ENCODE data around the gene PSD. TPM values are rescaled to one million over a fixed set of nuclear protein-coding genes. Genes with fewer than 3 reads are reported as not detected.
A peak's percentile ranks its signal among the peaks of the same experiment; 100 is the strongest.

PSD gene
- total and polyA plus RNA-seq, 2 donors (not counting 1 experiment from before 2014, with no cell fraction given): 0.07 to 5.3 TPM

DNA sequence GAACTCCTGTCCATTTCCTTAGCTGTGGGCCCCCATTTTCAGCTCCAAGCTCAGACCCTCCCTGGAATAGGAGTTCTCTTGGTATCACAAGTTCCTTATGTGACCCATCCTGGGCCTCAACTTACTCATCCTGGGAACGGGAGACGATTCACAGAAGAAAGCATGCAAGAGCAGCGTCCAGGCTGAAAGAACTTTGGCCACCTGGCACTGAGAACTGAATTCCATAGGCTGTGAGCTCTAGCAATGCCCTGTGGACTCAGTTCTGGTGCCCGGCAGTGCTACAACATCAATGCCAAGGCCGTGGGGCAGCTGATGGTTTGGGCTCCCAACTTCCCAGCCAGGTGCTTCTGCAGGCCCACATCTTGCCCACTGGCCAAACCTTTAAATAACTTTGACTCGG lies 17.7 kb upstream of the PSD start:
- Histone ChIP-seq H3K9me3 (ENCODE audit: control insufficient read depth, insufficient read depth, low read depth, low read length) (no peaks in the 10 kb centered on the region), H3K79me2 (ENCODE audit: control insufficient read depth, insufficient read depth, low read length) (peaks cover 7% of the 10 kb centered on the region), H3K9ac (ENCODE audit: insufficient read depth, low read length) (no peak overlapping the region), H3K36me3 (ENCODE audit: control insufficient read depth, insufficient read depth, low read length) (no peaks in the 10 kb centered on the region), H4K20me1 (ENCODE audit: control insufficient read depth, extremely low read depth, insufficient read depth, low read length) (no peaks in the 10 kb centered on the region), H2AFZ (ENCODE audit: low read length) (no peak overlapping the region), H3K4me1 (ENCODE audit: control insufficient read depth, extremely low read depth, insufficient read depth, low read length) (peaks cover 11% of the 10 kb centered on the region), H3K4me2 (ENCODE audit: extremely low read depth, insufficient read depth, low read length) (peak overlapping the region; percentile 45), H3K27me3 (ENCODE audit: control insufficient read depth, insufficient read depth, low read length) (no peaks in the 10 kb centered on the region), H3K27ac (ENCODE audit: insufficient read depth, low read length) (no peak overlapping the region), H3K4me3 (replicated peaks in 1 of 4; ENCODE audit: control extremely low read depth in 1 of 4, insufficient read depth in 1 of 4, low read depth in 3 of 4, low read length in 4 of 4) (peak overlapping the region in 1 of 4 experiments; percentile 53)
- TF ChIP-seq EZH2 (IDR thresholded peaks at IDR 0.05; ENCODE audit: low read length, missing control alignments): no peak
- TF ChIP-seq, protein P1, sequence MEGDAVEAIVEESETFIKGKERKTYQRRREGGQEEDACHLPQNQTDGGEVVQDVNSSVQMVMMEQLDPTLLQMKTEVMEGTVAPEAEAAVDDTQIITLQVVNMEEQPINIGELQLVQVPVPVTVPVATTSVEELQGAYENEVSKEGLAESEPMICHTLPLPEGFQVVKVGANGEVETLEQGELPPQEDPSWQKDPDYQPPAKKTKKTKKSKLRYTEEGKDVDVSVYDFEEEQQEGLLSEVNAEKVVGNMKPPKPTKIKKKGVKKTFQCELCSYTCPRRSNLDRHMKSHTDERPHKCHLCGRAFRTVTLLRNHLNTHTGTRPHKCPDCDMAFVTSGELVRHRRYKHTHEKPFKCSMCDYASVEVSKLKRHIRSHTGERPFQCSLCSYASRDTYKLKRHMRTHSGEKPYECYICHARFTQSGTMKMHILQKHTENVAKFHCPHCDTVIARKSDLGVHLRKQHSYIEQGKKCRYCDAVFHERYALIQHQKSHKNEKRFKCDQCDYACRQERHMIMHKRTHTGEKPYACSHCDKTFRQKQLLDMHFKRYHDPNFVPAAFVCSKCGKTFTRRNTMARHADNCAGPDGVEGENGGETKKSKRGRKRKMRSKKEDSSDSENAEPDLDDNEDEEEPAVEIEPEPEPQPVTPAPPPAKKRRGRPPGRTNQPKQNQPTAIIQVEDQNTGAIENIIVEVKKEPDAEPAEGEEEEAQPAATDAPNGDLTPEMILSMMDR (conservative IDR thresholded peaks at IDR 0.05 in 1 of 2, IDR thresholded peaks at IDR 0.05 in 1 of 2; ENCODE audit: low read depth in 1 of 2, low read length in 2 of 2): no peak
- DNase-seq (ENCODE audit: low read depth in 2 of 2): no peak

GRCh38 chr10:102435529-102436233 lies 17.1 kb upstream of the PSD start:
- Histone ChIP-seq H2AFZ (ENCODE audit: low read length) (peak overlapping the region; percentile 54), H3K9ac (ENCODE audit: insufficient read depth, low read length) (no peak overlapping the region), H3K4me3 (replicated peaks in 1 of 4; ENCODE audit: control extremely low read depth in 1 of 4, insufficient read depth in 1 of 4, low read depth in 3 of 4, low read length in 4 of 4) (peak overlapping the region; percentile 15 to 53 (median 30)), H3K79me2 (ENCODE audit: control insufficient read depth, insufficient read depth, low read length) (peaks cover 7% of the 10 kb centered on the region), H3K4me1 (ENCODE audit: control insufficient read depth, extremely low read depth, insufficient read depth, low read length) (peaks cover 11% of the 10 kb centered on the region), H3K36me3 (ENCODE audit: control insufficient read depth, insufficient read depth, low read length) (no peaks in the 10 kb centered on the region), H3K4me2 (ENCODE audit: extremely low read depth, insufficient read depth, low read length) (peak overlapping the region; percentile 79), H3K27me3 (ENCODE audit: control insufficient read depth, insufficient read depth, low read length) (no peaks in the 10 kb centered on the region), H3K9me3 (ENCODE audit: control insufficient read depth, insufficient read depth, low read depth, low read length) (no peaks in the 10 kb centered on the region), H4K20me1 (ENCODE audit: control insufficient read depth, extremely low read depth, insufficient read depth, low read length) (no peaks in the 10 kb centered on the region), H3K27ac (ENCODE audit: insufficient read depth, low read length) (no peak overlapping the region)
- DNase-seq (ENCODE audit: low read depth in 2 of 2): no peak
- TF ChIP-seq EZH2 (IDR thresholded peaks at IDR 0.05; ENCODE audit: low read length, missing control alignments): no peak
- TF ChIP-seq, protein P1 (conservative IDR thresholded peaks at IDR 0.05 in 1 of 2, IDR thresholded peaks at IDR 0.05 in 1 of 2; ENCODE audit: low read depth in 1 of 2, low read length in 2 of 2): no peak

DNA sequence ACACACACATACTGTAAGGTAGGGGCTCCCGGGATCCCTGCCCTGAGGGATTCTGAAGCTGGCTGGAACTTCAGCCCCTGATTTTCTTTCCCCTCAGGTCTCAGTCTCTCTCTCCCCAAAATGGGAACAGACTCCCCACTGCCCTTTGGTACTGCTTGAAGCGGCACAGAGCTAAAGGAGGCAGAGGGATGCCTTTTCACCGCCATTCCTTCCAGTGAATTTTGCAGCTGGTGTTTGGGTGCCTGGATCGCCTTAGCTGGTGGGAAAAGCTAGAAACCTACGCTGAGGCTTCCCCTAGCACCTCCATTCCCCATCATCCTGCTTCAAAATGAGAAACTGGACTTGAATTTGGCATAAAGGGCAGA lies 16.5 kb upstream of the PSD start:
- peak overlapping the region; percentile 57 for H3K4me2 ChIP-seq (ENCODE audit: extremely low read depth, insufficient read depth, low read length)
- no peaks in the 10 kb centered on the region for H3K27me3 ChIP-seq (ENCODE audit: control insufficient read depth, insufficient read depth, low read length)
- no peak overlapping the region for H3K27ac ChIP-seq (ENCODE audit: insufficient read depth, low read length)
- H3K9me3 ChIP-seq (ENCODE audit: control insufficient read depth, insufficient read depth, low read depth, low read length): no peaks in the 10 kb centered on the region
- H3K4me1 ChIP-seq (ENCODE audit: control insufficient read depth, extremely low read depth, insufficient read depth, low read length): peaks cover 11% of the 10 kb centered on the region
- H3K9ac ChIP-seq (ENCODE audit: insufficient read depth, low read length): no peak overlapping the region
- peak overlapping the region in 1 of 4 experiments; percentile 53 for H3K4me3 ChIP-seq (replicated peaks in 1 of 4; ENCODE audit: control extremely low read depth in 1 of 4, insufficient read depth in 1 of 4, low read depth in 3 of 4, low read length in 4 of 4)
- H2AFZ ChIP-seq (ENCODE audit: low read length): peak overlapping the region; percentile 63
- TF ChIP-seq, protein P1 (conservative IDR thresholded peaks at IDR 0.05 in 1 of 2, IDR thresholded peaks at IDR 0.05 in 1 of 2; ENCODE audit: low read depth in 1 of 2, low read length in 2 of 2): no peak
- no peak for TF ChIP-seq EZH2 (IDR thresholded peaks at IDR 0.05; ENCODE audit: low read length, missing control alignments)
- peaks cover 7% of the 10 kb centered on the region for H3K79me2 ChIP-seq (ENCODE audit: control insufficient read depth, insufficient read depth, low read length)
- no peak for DNase-seq (ENCODE audit: low read depth in 2 of 2)
- no peaks in the 10 kb centered on the region for H4K20me1 ChIP-seq (ENCODE audit: control insufficient read depth, extremely low read depth, insufficient read depth, low read length)
- H3K36me3 ChIP-seq (ENCODE audit: control insufficient read depth, insufficient read depth, low read length): no peaks in the 10 kb centered on the region
